ENCODE data around the gene SETD4. TPM values are rescaled to one million over a fixed set of nuclear protein-coding genes. Genes with fewer than 3 reads are reported as not detected.

SETD4 gene
- total and polyA plus RNA-seq, 2 of the 13 experiments (the other 11 are each of a cell fraction or from before 2014, with no cell fraction given): 7.1 to 14.4 TPM

- POLR2A ChIA-PET: no interaction called here
- TF ChIP-seq MLX (CRISPR knock-in tag; IDR thresholded peaks at IDR 0.05) (no peak), RNF2 (conservative IDR thresholded peaks at IDR 0.05; ENCODE audit: low read depth) (no peak), RARA (CRISPR knock-in tag; IDR thresholded peaks at IDR 0.05) (no peak), ZNF598 (CRISPR knock-in tag; IDR thresholded peaks at IDR 0.05; ENCODE audit: borderline replicate concordance) (no peak), ZNF737 (CRISPR knock-in tag; IDR thresholded peaks at IDR 0.05; ENCODE audit: borderline replicate concordance) (no peak), HDAC1 (CRISPR knock-in tag; IDR thresholded peaks at IDR 0.05) (no peak), KLF9 (CRISPR knock-in tag; IDR thresholded peaks at IDR 0.05; ENCODE audit: low read depth) (no peak), MAFG (CRISPR knock-in tag; IDR thresholded peaks at IDR 0.05) (no peak), MLXIP (CRISPR knock-in tag; IDR thresholded peaks at IDR 0.05; ENCODE audit: borderline replicate concordance) (no peak)
- TF ChIP-seq, protein P1, sequence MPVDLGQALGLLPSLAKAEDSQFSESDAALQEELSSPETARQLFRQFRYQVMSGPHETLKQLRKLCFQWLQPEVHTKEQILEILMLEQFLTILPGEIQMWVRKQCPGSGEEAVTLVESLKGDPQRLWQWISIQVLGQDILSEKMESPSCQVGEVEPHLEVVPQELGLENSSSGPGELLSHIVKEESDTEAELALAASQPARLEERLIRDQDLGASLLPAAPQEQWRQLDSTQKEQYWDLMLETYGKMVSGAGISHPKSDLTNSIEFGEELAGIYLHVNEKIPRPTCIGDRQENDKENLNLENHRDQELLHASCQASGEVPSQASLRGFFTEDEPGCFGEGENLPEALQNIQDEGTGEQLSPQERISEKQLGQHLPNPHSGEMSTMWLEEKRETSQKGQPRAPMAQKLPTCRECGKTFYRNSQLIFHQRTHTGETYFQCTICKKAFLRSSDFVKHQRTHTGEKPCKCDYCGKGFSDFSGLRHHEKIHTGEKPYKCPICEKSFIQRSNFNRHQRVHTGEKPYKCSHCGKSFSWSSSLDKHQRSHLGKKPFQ (CRISPR knock-in tag; IDR thresholded peaks at IDR 0.05; ENCODE audit: insufficient replicate concordance): no peak
- TF ChIP-seq, protein P2, sequence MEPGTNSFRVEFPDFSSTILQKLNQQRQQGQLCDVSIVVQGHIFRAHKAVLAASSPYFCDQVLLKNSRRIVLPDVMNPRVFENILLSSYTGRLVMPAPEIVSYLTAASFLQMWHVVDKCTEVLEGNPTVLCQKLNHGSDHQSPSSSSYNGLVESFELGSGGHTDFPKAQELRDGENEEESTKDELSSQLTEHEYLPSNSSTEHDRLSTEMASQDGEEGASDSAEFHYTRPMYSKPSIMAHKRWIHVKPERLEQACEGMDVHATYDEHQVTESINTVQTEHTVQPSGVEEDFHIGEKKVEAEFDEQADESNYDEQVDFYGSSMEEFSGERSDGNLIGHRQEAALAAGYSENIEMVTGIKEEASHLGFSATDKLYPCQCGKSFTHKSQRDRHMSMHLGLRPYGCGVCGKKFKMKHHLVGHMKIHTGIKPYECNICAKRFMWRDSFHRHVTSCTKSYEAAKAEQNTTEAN (CRISPR knock-in tag; conservative IDR thresholded peaks at IDR 0.05): no peak
- TF ChIP-seq, protein P3, sequence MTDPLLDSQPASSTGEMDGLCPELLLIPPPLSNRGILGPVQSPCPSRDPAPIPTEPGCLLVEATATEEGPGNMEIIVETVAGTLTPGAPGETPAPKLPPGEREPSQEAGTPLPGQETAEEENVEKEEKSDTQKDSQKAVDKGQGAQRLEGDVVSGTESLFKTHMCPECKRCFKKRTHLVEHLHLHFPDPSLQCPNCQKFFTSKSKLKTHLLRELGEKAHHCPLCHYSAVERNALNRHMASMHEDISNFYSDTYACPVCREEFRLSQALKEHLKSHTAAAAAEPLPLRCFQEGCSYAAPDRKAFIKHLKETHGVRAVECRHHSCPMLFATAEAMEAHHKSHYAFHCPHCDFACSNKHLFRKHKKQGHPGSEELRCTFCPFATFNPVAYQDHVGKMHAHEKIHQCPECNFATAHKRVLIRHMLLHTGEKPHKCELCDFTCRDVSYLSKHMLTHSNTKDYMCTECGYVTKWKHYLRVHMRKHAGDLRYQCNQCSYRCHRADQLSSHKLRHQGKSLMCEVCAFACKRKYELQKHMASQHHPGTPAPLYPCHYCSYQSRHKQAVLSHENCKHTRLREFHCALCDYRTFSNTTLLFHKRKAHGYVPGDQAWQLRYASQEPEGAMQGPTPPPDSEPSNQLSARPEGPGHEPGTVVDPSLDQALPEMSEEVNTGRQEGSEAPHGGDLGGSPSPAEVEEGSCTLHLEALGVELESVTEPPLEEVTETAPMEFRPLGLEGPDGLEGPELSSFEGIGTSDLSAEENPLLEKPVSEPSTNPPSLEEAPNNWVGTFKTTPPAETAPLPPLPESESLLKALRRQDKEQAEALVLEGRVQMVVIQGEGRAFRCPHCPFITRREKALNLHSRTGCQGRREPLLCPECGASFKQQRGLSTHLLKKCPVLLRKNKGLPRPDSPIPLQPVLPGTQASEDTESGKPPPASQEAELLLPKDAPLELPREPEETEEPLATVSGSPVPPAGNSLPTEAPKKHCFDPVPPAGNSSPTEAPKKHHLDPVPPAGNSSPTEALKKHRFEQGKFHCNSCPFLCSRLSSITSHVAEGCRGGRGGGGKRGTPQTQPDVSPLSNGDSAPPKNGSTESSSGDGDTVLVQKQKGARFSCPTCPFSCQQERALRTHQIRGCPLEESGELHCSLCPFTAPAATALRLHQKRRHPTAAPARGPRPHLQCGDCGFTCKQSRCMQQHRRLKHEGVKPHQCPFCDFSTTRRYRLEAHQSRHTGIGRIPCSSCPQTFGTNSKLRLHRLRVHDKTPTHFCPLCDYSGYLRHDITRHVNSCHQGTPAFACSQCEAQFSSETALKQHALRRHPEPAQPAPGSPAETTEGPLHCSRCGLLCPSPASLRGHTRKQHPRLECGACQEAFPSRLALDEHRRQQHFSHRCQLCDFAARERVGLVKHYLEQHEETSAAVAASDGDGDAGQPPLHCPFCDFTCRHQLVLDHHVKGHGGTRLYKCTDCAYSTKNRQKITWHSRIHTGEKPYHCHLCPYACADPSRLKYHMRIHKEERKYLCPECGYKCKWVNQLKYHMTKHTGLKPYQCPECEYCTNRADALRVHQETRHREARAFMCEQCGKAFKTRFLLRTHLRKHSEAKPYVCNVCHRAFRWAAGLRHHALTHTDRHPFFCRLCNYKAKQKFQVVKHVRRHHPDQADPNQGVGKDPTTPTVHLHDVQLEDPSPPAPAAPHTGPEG (CRISPR knock-in tag; IDR thresholded peaks at IDR 0.05): no peak
- Histone ChIP-seq H3K79me2 (ENCODE audit: insufficient read depth, low read length) (no peaks in the 10 kb centered on the region), H3K27ac (ENCODE audit: extremely low read length, insufficient read depth, low read length) (no peak overlapping the region), H3K4me3 (replicated peaks in 1 of 3; ENCODE audit: insufficient read depth in 1 of 3, low read depth in 2 of 3, low read length in 3 of 3) (no peak overlapping the region), H3K36me3 (replicated peaks in 1 of 2; ENCODE audit: control insufficient read depth in 1 of 2, insufficient read depth in 2 of 2, low read length in 2 of 2) (no peaks in the 10 kb centered on the region), H4K20me1 (ENCODE audit: insufficient read depth, low read length) (no peaks in the 10 kb centered on the region), H3K9me3 (ENCODE audit: low read length) (no peaks in the 10 kb centered on the region), H3K4me2 (ENCODE audit: low read depth, low read length) (no peak overlapping the region), H3K4me1 (ENCODE audit: insufficient read depth, low read length) (no peaks in the 10 kb centered on the region), H3K9ac (ENCODE audit: insufficient read depth, low read depth, low read length) (no peak overlapping the region), H3K27me3 (ENCODE audit: control insufficient read depth in 1 of 2, insufficient read depth in 2 of 2, low read length in 2 of 2) (peaks cover 0 to 13% of the 10 kb centered on the region in 2 experiments; a peak in 3 of 5 replicates), H2AFZ (ENCODE audit: low read length) (no peak overlapping the region)
- CTCF ChIA-PET (ENCODE audit: low intra/inter-chr PET ratio, low total read pairs): no interaction called here
- BruUV-seq (replicated peaks): no TSS peak
- intact Hi-C loops (cut with micrococcal nuclease; ENCODE audit: unreplicated experiment) (no loop called here), in situ Hi-C loops (cut with HindIII; ENCODE audit: extremely low pct_ligation_motif_present, low pct_unique_long_range_greater_than_20kb) (no loop called here)
- FAIRE-seq (no peak), ATAC-seq (no peak), DNase-seq (ENCODE audit: low spot score) (no peak)
Measured at GRCh38 chr21:36103434-36103833, 43.1 kb upstream of the SETD4 start.

Data from HepG2 (cell line).